ENCODE results near the gene C10orf90.

- TF ChIP-seq POLR2A (IDR thresholded peaks at IDR 0.05; ENCODE audit: low read depth) (no peak), CTCF (IDR thresholded peaks at IDR 0.05) (no peak)
Measured at GRCh38 chr10:126581648-126582046, 88.8 kb downstream of the C10orf90 start.
